SK-N-SH (cell line): ENCODE data around the gene NCKAP5. TPM values are rescaled to one million over a fixed set of nuclear protein-coding genes. Genes with fewer than 3 reads are reported as not detected.

Source experiments
- CTCF ChIA-PET: fragments of 300-600, 350-600 bp; formaldehyde crosslinking; extraction: SDS; loops from one replicate; lab custom pipeline; 2021; lab: Yijun Ruan, JAX
- POLR2A ChIA-PET: fragments of 350-600 bp; sonication (Branson Sonifier 250); formaldehyde crosslinking; extraction: SDS; loops from one replicate; lab custom pipeline; 2020; ENCODE audit warnings: antibody characterized with exemption, inconsistent platforms; lab: Yijun Ruan, JAX
- DNase-seq: peaks from one replicate; pipeline ENCODE4 v3.0.0; 2012
- H2AFZ ChIP-seq: fragments of 200-600 bp; sonication (generic); 2 replicates; pipeline ENCODE4 v1.8.1; 2016; ENCODE audit warnings: antibody characterized with exemption, mild to moderate bottlenecking, low read depth
- H3F3A ChIP-seq: fragments of 200-600 bp; sonication (generic); replicated peaks from 2 replicates; pipeline ENCODE3; 2016; ENCODE audit warnings: antibody characterized with exemption, mild to moderate bottlenecking; ENCODE audit not compliant: insufficient read depth
- H3K27ac ChIP-seq, 2 experiments: fragments of 200-500 bp in 1 of 2; fragments of 200-600 bp in 1 of 2; sonication (Bioruptor generic) in 1 of 2; sonication (generic), shearing (Covaris generic) in 1 of 2; 2 replicates each; pipeline versions ENCODE4 v1.5.1 to v1.6.1; 2014 to 2016; ENCODE audit warnings: low read depth in 2 of 2, inconsistent platforms in 1 of 2, low read length in 1 of 2, mild to moderate bottlenecking in 1 of 2, mixed read lengths in 1 of 2
- H3K27me3 ChIP-seq: fragments of 200-600 bp; sonication (generic), shearing (Covaris generic); 2 replicates; pipeline ENCODE4 v1.6.1; 2016; ENCODE audit warnings: mixed run types; ENCODE audit not compliant: insufficient read depth
- H3K36me3 ChIP-seq, 2 experiments: fragments of 200-500 bp in 1 of 2; fragments of 200-600 bp in 1 of 2; sonication (Bioruptor generic) in 1 of 2; sonication (generic) in 1 of 2; replicated peaks in 1 of 2; 2 replicates each; pipeline versions ENCODE3 to v1.5.1; 2014 to 2016; ENCODE audit warnings: low read length in 1 of 2, mild to moderate bottlenecking in 1 of 2; ENCODE audit not compliant: insufficient read depth in 2 of 2, control insufficient read depth in 1 of 2
- H3K4me1 ChIP-seq, 2 experiments: fragments of 200-500 bp in 1 of 2; fragments of 200-600 bp in 1 of 2; sonication (Bioruptor generic) in 1 of 2; sonication (generic), shearing (Covaris generic) in 1 of 2; 2 replicates each; pipeline versions ENCODE4 v1.5.1 to v1.6.1; 2014 to 2016; ENCODE audit warnings: low read depth in 1 of 2, low read length in 1 of 2, mixed run types in 1 of 2; ENCODE audit not compliant: insufficient read depth in 2 of 2, control insufficient read depth in 1 of 2
- H3K4me2 ChIP-seq: fragments of 200-600 bp; sonication (generic), shearing (Covaris generic); 2 replicates; pipeline ENCODE4 v1.6.1; 2017; ENCODE audit warnings: mixed run types
- H3K4me3 ChIP-seq, 2 experiments: fragments of 200-500 bp in 1 of 2; fragments of 200-600 bp in 1 of 2; sonication (Bioruptor generic) in 1 of 2; sonication (generic), shearing (Covaris generic) in 1 of 2; 2 replicates each; pipeline versions ENCODE4 v1.5.1 to v1.8.1; 2014 to 2016; ENCODE audit warnings: low read depth in 2 of 2, inconsistent platforms in 1 of 2, low read length in 1 of 2, mild to moderate bottlenecking in 1 of 2, mixed read lengths in 1 of 2, moderate library complexity in 1 of 2
- H3K79me2 ChIP-seq: fragments of 200-600 bp; sonication (generic); 2 replicates; pipeline ENCODE4 v1.8.1; 2017; ENCODE audit warnings: mild to moderate bottlenecking; ENCODE audit not compliant: insufficient read depth
- H3K9ac ChIP-seq: fragments of 200-600 bp; sonication (generic); 2 replicates; pipeline ENCODE4 v1.6.1; 2017; ENCODE audit warnings: mixed run types
- H3K9me2 ChIP-seq: fragments of 200-600 bp; sonication (generic); 2 replicates; pipeline ENCODE4 v1.6.1; 2017; ENCODE audit warnings: mixed run types
- H3K9me3 ChIP-seq: fragments of 200-600 bp; sonication (generic); 2 replicates; pipeline ENCODE4 v1.6.1; 2017; ENCODE audit warnings: mixed run types, mild to moderate bottlenecking, moderate library complexity
- H4K20me1 ChIP-seq: fragments of 200-600 bp; sonication (generic); 2 replicates; pipeline ENCODE4 v1.6.1; 2017; ENCODE audit warnings: mild to moderate bottlenecking, mixed run types; ENCODE audit not compliant: insufficient read depth
- FOXJ3 ChIP-seq: sonication (generic); formaldehyde crosslinking; IDR thresholded peaks from 2 replicates; pipeline ENCODE4 v1.5.1; 2020; ENCODE audit warnings: mild to moderate bottlenecking, missing genetic modification reagents
- GABPA ChIP-seq: IDR thresholded peaks from 2 replicates; pipeline ENCODE4 v1.4.0; 2012; ENCODE audit warnings: low read depth, mild to moderate bottlenecking
- GATA2 ChIP-seq: sonication (generic); formaldehyde crosslinking; IDR thresholded peaks from 2 replicates; pipeline ENCODE4 v1.5.0; 2020; ENCODE audit warnings: mild to moderate bottlenecking, missing genetic modification reagents
- RCOR1 ChIP-seq: fragments of 150-350 bp; IDR thresholded peaks from 2 replicates; pipeline ENCODE4 v1.6.1; 2017; ENCODE audit warnings: antibody characterized with exemption, low read length
- RFX5 ChIP-seq: IDR thresholded peaks from 2 replicates; pipeline ENCODE4 v1.6.1; 2012; ENCODE audit warnings: mild to moderate bottlenecking, improper control_type of control experiment, low read length
- SMC3 ChIP-seq: IDR thresholded peaks from 2 replicates; pipeline ENCODE4 v1.6.1; 2012; ENCODE audit warnings: low read depth, low read length, improper control_type of control experiment
- TAF1 ChIP-seq: IDR thresholded peaks from 2 replicates; pipeline ENCODE4 v1.6.1; 2012; ENCODE audit warnings: low read depth, mild to moderate bottlenecking, low read length, moderate library complexity, borderline replicate concordance
- TEAD4 ChIP-seq: IDR thresholded peaks from 2 replicates; pipeline ENCODE4 v1.4.0; 2012; ENCODE audit warnings: mild to moderate bottlenecking, borderline replicate concordance; ENCODE audit not compliant: insufficient read depth
- WGBS: methylation state at CpG from one replicate; pipeline ENCODE4 v1.1.6; 2017; ENCODE audit warnings: low lambda C conversion rate; 5-methylcytosine and 5-hydroxymethylcytosine counted together
- polyA plus RNA-seq, 3 experiments: library from polyadenylated mRNA; depleted of rRNA; stranded (reverse); fragments of >200 nt; gene quantifications; 2 replicates each; pipeline ENCODE4 v1.2.3, GENCODE V29; 2012
- TF ChIP-seq, protein P1 (sequence below): IDR thresholded peaks from 2 replicates; pipeline ENCODE4; 2012
- TF ChIP-seq, protein P2 (sequence below): IDR thresholded peaks from 2 replicates; pipeline ENCODE4 v1.6.1; 2012; ENCODE audit warnings: mild to moderate bottlenecking, low read depth, low read length, moderate library complexity
- TF ChIP-seq, protein P3 (sequence below): fragments of 200-600 bp; sonication (generic); IDR thresholded peaks from 2 replicates; pipeline ENCODE4 v1.6.1; 2017; ENCODE audit warnings: antibody characterized with exemption, mild to moderate bottlenecking, moderate library complexity

NCKAP5 gene
- polyA plus RNA-seq, 1 of the 3 experiments (the other 2 are of a cell fraction) = 0.02 TPM

GRCh38 chr2:133045787-133046186 lies 522.5 kb downstream of the NCKAP5 start (continued):
- TF ChIP-seq, protein P1, sequence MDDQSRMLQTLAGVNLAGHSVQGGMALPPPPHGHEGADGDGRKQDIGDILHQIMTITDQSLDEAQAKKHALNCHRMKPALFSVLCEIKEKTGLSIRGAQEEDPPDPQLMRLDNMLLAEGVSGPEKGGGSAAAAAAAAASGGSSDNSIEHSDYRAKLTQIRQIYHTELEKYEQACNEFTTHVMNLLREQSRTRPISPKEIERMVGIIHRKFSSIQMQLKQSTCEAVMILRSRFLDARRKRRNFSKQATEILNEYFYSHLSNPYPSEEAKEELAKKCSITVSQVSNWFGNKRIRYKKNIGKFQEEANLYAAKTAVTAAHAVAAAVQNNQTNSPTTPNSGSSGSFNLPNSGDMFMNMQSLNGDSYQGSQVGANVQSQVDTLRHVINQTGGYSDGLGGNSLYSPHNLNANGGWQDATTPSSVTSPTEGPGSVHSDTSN = no peak
- TF ChIP-seq TEAD4 = no peak
- no peak for TF ChIP-seq RFX5
- no peak for TF ChIP-seq SMC3
- no peak for TF ChIP-seq FOXJ3 (CRISPR knock-in tag)
- TF ChIP-seq, all 33 proteins: peak for 0

- ChIA-PET POLR2A (no interaction called here), CTCF (no interaction called here)
- no peaks in the 10 kb centered on the region for H3K27me3 ChIP-seq
- no peaks in the 10 kb centered on the region for H3K9me2 ChIP-seq
- no peaks in the 10 kb centered on the region for H3K36me3 ChIP-seq
- no peaks in the 10 kb centered on the region; a peak in 1 of 4 replicates for H3K4me1 ChIP-seq
- no peak for TF ChIP-seq TAF1
- TF ChIP-seq, protein P1 = no peak
- no peak for TF ChIP-seq GATA2 (CRISPR knock-in tag)
- no peak for TF ChIP-seq GABPA
- no peak for TF ChIP-seq RCOR1
- TF ChIP-seq, protein P2, sequence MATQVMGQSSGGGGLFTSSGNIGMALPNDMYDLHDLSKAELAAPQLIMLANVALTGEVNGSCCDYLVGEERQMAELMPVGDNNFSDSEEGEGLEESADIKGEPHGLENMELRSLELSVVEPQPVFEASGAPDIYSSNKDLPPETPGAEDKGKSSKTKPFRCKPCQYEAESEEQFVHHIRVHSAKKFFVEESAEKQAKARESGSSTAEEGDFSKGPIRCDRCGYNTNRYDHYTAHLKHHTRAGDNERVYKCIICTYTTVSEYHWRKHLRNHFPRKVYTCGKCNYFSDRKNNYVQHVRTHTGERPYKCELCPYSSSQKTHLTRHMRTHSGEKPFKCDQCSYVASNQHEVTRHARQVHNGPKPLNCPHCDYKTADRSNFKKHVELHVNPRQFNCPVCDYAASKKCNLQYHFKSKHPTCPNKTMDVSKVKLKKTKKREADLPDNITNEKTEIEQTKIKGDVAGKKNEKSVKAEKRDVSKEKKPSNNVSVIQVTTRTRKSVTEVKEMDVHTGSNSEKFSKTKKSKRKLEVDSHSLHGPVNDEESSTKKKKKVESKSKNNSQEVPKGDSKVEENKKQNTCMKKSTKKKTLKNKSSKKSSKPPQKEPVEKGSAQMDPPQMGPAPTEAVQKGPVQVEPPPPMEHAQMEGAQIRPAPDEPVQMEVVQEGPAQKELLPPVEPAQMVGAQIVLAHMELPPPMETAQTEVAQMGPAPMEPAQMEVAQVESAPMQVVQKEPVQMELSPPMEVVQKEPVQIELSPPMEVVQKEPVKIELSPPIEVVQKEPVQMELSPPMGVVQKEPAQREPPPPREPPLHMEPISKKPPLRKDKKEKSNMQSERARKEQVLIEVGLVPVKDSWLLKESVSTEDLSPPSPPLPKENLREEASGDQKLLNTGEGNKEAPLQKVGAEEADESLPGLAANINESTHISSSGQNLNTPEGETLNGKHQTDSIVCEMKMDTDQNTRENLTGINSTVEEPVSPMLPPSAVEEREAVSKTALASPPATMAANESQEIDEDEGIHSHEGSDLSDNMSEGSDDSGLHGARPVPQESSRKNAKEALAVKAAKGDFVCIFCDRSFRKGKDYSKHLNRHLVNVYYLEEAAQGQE = no peak
- no peak for TF ChIP-seq SMC3
- TF ChIP-seq, protein P3, sequence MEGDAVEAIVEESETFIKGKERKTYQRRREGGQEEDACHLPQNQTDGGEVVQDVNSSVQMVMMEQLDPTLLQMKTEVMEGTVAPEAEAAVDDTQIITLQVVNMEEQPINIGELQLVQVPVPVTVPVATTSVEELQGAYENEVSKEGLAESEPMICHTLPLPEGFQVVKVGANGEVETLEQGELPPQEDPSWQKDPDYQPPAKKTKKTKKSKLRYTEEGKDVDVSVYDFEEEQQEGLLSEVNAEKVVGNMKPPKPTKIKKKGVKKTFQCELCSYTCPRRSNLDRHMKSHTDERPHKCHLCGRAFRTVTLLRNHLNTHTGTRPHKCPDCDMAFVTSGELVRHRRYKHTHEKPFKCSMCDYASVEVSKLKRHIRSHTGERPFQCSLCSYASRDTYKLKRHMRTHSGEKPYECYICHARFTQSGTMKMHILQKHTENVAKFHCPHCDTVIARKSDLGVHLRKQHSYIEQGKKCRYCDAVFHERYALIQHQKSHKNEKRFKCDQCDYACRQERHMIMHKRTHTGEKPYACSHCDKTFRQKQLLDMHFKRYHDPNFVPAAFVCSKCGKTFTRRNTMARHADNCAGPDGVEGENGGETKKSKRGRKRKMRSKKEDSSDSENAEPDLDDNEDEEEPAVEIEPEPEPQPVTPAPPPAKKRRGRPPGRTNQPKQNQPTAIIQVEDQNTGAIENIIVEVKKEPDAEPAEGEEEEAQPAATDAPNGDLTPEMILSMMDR = no peak
- no peaks in the 10 kb centered on the region for H3K79me2 ChIP-seq
- no peaks in the 10 kb centered on the region for H4K20me1 ChIP-seq
- H3K27ac ChIP-seq = no peak overlapping the region
- H3K9ac ChIP-seq = no peak overlapping the region
- DNase-seq = no peak
- H3K4me3 ChIP-seq = no peak overlapping the region
- no peaks in the 10 kb centered on the region for H3F3A ChIP-seq
- H3K4me2 ChIP-seq = no peak overlapping the region
- no peak overlapping the region for H2AFZ ChIP-seq
- WGBS = 52% methylated on average over 4 of the region's 4 CpGs
- no peaks in the 10 kb centered on the region for H3K9me3 ChIP-seq
Observed at GRCh38 chr2:133044556-133044955, 523.7 kb downstream of the NCKAP5 start.
